ENCODE measurements around the gene STIM1.

DNA sequence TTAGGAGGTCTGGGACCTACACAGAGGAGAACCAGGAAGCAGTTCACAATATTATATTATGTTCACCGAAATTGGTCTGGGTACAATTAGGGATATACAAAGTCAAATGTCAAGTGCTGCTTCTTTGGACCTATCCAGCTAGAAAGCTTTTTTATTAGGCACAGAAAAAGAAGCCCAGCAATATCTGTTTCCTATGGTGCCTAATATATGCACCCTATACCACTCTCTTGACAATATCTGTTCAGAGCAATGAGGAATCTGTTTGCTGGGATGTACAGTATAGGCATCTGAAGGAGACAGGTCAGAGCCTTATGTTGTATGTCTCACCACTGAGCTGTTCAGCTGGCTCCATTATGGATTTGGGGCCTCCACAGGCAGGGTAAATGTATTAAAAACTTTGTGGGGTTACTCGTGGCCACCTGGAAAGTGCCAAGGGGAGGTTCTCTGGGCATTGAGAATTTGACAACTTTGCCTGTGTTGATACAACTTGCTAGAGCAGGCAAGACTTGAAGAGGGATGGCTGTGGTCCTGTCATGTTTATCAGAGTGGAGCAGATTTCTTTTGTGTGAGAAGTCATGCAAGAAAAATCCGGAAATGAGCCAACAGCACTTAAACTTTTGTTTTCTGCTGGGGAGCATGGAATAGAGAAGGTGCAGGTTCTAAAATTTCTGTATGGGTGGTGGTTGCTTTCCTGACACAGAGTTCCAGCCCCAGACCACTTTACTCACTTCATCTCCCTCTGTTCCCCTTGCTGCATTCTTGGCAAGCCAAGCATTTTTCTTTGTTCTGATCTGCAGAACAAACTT lies 10.1 kb downstream of the STIM1 start:
- TF ChIP-seq CTCF (IDR thresholded peaks at IDR 0.05; ENCODE audit: low read length) (no peak), EZH2 (IDR thresholded peaks at IDR 0.05; ENCODE audit: borderline replicate concordance, low read length) (no peak)

Data from OCI-LY1 (cell line).